Astrocyte (in vitro differentiated cells and primary cell): ENCODE results near the gene CHIC2.

Experiments used
- EZH2 ChIP-seq: IDR thresholded peaks from 2 replicates; pipeline ENCODE4 v1.6.1; 2012; ENCODE audit warnings: mild to moderate bottlenecking, low read length, inconsistent platforms; ENCODE audit not compliant: insufficient read depth
- TF ChIP-seq, protein P1 (sequence below): IDR thresholded peaks from 2 replicates; pipeline ENCODE4 v1.5.1; 2011; ENCODE audit warnings: low read depth, mild to moderate bottlenecking, inconsistent platforms, low read length, moderate library complexity; ENCODE audit not compliant: insufficient read depth

DNA sequence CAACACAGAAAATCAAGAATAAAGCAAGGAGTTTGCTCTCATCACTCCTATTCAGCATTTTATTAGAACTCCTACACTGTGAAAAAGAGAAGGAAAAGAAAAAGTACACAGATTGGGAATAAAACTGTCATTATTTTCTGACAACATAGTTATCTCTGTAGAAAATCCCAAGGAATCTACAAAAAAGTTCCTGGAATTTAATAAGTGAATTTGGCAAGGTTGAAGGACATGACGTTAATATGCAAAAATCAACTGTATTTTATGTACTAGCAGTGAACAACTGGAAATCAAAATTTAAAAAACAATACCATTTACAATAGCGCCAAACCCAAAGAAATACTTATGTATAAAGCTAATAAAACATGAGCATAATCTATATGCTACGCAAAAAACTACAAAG lies 26.3 kb downstream of the CHIC2 start:
- TF ChIP-seq, protein P1, sequence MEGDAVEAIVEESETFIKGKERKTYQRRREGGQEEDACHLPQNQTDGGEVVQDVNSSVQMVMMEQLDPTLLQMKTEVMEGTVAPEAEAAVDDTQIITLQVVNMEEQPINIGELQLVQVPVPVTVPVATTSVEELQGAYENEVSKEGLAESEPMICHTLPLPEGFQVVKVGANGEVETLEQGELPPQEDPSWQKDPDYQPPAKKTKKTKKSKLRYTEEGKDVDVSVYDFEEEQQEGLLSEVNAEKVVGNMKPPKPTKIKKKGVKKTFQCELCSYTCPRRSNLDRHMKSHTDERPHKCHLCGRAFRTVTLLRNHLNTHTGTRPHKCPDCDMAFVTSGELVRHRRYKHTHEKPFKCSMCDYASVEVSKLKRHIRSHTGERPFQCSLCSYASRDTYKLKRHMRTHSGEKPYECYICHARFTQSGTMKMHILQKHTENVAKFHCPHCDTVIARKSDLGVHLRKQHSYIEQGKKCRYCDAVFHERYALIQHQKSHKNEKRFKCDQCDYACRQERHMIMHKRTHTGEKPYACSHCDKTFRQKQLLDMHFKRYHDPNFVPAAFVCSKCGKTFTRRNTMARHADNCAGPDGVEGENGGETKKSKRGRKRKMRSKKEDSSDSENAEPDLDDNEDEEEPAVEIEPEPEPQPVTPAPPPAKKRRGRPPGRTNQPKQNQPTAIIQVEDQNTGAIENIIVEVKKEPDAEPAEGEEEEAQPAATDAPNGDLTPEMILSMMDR = no peak
- TF ChIP-seq EZH2 = no peak
